Transverse colon (tissue), 3 donors: ENCODE results near the gene PRLH.

Experiments used
- CTCF ChIP-seq, 5 experiments: fragments of 200-600 bp in 3 of 5; fragments of 450-650 bp in 2 of 5; sonication (generic) in 3 of 5; IDR thresholded peaks; 1 replicate in 2 of 5; 2 replicates in 3 of 5; pipeline ENCODE4 v1.5.1; 2016 to 2017; ENCODE audit warnings: antibody characterized with exemption in 5 of 5, inconsistent platforms in 3 of 5, mild to moderate bottlenecking in 2 of 5, moderate library complexity in 1 of 5
- EP300 ChIP-seq: sonication (generic); formaldehyde crosslinking; IDR thresholded peaks from one replicate; pipeline ENCODE4 v1.6.1; 2017; ENCODE audit warnings: antibody characterized with exemption, low read depth
- POLR2A ChIP-seq: fragments of 450-650 bp; IDR thresholded peaks from one replicate; pipeline ENCODE4 v1.6.1; 2016; ENCODE audit warnings: antibody characterized with exemption, mild to moderate bottlenecking, moderate library complexity

DNA sequence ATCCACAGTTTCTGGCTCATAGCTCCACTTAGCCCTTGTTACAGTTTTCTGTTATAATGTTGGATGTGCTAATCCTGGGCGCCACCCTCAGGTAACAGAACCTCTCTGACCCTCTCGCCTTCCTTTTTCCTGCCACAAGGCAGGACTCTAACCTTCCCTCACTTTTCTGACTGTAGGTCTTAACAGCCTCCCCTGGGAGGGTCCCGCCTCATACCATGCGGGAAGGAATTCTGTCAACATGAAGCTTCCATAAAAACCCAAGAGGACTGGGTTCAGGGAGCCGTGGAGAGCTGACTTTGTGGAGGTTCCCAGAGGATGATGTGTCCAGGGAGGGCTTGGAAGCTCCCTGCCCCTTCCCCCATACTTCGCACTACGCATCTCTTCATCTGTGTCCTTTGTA, 36.0 kb downstream of the PRLH start:
- TF ChIP-seq CTCF (IDR thresholded peaks at IDR 0.05) (no peak), POLR2A (no peak), EP300 (no peak)
